GM21381 (cell line): Measurements from ENCODE around the gene CCDC51.

ENCODE experiments used
- ATAC-seq: cut with Tn5 transposase; IDR thresholded peaks from one replicate; pipeline ENCODE4 v1.9.1; 2021; ENCODE audit warnings: mild to moderate bottlenecking, moderate library complexity; ENCODE audit not compliant: unreplicated experiment

The CCDC51 gene

DNA sequence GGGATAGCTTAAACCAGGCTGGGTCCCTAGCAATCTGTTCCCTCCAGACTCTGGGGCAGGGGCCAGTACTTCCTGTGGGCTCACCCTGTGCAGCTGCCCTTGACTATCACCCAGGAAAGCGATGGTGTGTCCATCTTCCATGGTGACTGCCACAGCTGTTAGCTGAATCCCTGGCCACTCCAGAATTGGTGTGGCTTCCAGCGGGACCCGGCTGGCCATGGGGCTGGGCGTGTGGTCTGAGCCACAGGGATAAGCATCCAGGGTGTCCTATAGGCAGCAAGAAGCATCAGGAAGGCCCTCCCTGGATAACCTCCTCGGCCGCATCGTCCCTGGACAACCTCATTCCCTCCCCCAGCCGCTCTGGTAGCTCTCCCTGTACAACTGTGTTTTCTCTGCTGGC lies 17.2 kb downstream of the CCDC51 start:
- ATAC-seq = no peak

DNA sequence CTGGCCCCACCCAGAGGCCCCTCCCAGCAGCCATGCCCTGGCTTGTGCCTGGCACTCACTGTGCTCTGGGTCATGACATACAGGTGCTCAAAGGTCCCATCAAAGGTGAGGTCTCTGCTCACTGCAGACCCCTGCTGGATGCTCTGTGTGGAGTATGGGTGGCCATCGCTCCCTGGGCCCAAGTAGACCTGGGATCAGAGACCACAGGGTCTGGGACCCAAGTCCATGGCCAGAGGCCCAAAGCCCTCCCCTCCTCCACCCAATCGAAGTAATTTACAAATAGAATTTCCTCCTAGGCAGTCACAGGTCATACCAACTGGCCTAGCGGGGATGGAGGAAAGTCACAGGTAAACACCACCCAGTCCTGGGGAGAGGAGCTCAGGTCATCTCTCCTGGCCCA lies 17.6 kb downstream of the CCDC51 start:
- no peak for ATAC-seq

DNA sequence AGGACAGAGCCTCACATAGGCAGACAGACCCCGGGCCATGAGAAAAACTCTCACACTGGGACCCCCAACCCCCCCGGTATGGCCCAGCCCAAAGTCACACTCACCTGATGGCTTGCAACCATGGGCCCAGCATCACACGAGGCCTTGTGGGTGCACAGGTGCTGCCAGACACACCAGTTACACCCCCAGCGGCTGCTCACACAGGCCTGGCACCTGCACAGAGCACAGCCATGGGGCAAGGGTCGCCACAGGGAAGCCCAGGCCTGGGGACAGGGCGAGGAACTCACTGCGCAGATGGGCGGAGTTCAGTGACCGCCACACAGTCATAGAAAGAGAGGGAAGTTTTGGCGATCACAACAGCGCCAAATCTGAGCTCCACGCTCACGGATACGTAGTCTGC lies 19.4 kb downstream of the CCDC51 start:
- ATAC-seq = no peak

DNA sequence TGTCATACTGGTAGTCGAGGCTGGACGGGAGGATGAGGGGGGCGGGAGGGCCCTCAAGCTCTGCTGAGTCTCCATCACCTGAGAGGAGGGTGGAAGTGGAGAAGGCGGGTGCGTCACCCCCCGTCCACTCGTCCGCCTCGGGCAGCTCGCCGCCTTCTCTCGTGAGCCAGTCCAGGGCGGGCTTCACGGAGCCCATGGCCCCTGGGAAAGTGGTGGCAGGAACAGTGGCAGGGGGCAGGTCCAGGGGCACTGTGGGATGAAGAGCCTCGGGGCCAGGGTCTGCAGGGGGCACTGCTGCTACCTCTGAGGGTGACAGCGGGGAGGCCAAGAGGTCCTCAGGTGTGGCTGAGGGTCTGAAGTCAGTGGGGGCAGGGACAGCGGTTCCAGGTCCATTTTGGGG lies 20.3 kb downstream of the CCDC51 start:
- ATAC-seq = no peak

DNA sequence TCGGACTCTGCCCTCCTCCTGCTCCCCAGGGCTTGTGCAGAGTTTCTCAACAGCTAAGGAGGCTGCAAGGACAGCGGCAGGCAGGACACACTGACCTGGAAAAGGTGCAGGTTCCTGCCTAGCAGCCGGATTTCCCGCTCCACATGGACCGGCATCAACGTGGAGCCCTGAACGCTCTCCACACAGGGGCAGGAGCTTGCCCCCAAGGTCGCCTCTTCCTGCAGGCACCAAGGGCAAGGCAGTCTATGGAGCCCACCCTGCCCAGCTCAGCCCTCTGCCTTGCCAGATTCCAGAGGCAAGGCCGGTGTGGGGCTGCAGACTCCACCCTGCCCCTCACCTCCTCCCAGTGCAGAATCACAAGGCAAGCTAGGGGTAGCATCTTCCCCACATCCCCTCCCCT lies 20.8 kb downstream of the CCDC51 start:
- no peak for ATAC-seq

DNA sequence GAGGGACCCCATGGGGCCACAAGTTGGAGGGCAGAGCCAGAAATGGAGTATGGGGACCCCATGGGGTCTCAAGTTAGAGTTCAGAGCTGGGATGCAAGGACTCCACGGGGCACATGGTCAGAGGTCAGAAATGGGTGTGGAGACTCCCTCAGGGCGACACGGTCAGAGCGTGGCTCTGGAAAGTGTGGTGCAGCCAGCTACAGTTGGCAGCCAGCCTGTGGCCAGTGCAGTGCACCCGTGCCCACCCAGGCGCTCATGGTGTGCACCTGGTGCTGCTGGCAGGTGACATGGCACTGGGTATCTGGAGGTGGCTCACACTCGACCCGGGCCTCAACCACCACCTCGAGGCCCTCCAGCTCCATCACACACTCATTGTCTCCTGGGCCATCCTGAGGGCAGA lies 21.3 kb downstream of the CCDC51 start:
- no peak for ATAC-seq

DNA sequence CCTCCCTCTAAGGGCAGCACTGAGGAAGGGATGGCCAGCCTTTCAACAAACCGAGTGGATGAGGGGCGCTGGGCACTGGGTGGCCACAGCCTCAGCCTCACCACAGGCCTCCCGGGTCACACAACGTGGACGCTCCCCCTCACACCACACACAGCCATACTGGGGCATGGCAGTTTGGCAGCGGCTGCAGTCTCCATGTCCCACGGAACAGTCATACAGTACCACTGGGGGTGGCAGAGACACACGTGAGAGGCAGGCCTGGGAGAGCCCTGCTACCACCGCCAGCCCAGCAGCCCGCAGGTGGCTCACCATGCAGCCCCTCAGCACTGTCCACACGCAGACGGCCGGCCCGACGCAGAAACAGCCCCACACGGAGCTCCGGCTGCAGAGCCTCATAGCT lies 21.8 kb downstream of the CCDC51 start:
- no peak for ATAC-seq

DNA sequence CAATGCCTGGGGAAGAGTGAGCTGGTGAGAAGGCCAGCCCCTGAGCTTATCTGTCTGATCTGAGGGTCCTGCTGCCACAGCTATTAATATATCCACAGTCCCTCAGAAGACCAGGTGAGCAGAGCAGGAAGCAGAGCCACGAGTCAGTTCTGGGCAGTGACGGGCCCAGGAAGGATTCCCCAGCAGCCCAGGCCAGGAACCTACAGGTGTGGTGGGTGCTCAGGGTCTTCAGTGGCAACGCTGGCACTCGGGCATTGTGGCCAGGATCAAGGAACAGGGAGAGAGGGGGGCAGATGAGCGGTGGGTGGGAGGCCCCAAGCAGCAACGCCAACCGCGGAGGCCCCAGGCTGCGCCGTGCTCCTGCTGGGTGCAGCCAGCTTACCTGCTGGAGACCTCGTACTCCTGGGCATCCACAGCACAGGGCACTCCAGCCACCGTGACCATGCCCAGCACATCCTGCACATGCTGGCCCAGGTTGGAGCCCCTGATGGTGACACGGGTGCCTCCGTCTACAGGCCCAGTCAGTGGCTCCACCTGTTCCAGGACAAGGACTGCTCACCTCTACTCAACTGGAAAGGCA lies 22.3 kb downstream of the CCDC51 start:
- ATAC-seq = no peak

DNA sequence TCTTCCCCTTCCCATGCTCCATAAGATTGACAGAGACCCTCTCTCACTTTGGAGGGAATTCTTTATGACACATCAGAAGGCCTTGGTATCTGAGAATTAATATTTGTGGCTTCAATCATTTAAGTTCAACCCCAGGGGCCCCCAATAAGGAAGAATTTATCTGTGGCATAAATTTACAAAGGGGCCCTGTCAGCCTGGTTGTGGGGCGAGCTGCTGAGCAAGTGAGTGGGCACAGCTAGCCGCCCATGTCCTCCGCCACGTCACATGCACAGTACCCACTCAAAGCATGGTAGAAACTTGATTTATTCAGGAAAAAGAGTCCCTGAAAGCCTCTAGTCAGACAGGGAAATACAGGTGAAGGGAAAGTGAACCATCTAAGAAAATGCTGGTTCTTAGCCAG lies 23.4 kb downstream of the CCDC51 start:
- no peak for ATAC-seq

DNA sequence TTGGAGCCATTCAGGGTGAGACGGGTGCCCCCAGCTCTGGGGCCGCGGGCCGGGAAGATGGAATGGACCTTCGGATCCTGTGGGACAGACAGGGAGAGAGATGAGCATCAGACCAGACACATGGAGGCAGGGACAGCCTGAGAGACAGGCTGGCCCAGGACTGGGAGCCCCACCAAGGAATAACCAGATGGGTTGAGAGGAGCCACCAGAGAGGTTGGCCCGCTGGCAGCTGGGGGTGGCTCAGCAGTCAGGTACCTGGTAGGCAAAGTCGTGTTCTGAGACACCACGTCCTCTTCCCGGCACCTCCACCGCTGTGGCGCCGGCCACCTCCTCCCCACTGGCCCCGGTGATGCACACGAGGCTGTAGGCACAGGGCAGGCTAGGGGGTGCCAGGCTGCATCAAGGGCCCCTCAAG lies 23.8 kb downstream of the CCDC51 start:
- ATAC-seq = no peak

DNA sequence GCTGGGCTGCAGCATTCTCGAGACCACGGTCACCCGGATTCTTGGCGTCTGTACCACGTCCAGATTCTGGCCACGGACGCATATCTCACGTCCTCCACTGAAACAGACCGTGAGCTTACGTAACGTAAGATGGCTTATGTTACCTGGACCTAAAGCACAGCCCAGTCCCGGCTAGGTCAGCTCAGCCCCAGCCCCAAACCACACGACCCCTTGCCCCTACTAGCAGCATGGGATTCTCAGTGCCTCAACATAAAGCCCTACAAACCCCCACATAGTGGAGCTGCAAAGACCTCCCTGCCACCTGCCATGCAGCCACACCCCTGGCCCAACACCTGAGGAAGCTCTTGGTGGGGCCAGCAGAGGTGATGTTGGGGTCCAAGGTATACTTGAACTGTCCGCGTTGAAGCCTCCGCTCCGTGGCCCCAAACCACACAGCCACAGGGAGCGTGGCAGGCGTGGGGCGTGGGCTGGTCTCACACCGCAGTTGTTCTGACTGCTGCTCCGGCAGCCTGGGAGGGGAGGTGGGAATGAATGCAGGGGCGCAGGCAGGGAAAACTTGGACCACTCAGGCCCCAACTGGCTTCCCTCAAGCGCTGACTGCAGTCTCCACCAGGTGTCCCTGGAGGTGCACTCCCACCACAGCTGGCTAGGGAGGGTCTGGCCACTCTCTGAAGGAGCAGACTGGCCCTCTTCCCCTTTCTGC lies 24.5 kb downstream of the CCDC51 start:
- no peak for ATAC-seq

DNA sequence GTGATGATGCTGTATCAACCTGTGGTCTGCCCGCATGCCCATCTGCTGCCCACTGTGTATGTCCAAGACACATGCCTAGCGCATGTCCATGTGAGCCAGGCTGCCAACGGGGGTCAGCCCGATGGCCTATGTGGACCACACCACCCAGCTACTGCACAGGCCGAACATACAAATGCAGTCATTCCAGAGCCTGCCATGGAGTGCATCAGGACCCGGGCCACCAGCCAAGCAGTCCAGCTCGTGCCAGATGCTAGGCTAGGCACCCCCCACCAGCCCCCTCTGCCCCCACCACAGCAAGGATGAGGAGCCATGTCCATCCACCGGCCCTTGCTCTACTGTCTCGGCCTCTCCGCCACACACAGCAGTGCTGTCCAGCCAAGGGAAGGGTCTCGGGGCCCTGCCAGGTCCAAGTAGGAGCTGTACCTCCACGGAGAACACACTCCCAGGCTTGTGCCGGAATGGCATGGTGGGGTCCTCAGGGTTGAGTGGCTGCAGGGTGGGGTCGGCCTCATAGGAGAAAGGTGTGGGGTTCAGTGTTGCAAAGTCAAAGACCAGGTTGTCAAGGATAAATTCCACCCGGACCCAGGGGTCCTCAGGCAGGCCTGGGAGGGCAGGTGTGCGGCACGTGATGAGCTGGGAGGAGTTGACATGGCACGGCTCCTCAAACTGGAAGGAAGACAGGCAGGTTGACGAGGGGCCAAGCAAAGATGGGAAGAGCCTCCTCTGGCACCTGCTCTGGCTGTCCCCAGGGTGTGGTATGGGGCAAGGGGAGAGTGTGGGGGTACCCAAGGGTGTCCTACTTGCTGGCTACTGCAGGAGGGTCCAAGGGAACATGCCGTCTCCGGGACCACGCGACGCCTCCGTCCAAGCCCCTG lies 25.3 kb downstream of the CCDC51 start:
- no peak for ATAC-seq

DNA sequence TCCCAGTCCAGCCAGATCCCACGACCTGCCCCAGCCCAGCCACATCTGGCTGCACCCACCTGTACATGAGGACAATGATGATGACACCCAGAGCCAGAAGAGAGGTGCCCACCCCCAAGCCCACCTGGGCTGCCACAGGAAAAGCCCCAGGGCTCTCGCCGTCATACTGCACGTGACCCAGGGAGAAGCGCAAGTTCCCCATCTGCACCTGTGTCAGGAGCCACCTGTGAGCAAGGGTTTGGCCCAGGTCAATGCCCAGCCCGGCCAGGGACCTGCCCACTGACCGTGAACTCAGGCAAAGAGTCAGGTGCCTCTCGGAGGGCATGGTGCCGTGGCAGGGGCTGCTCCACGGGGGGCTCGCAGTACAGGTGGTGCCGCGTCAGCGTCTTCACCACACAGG lies 26.3 kb downstream of the CCDC51 start:
- no peak for ATAC-seq

DNA sequence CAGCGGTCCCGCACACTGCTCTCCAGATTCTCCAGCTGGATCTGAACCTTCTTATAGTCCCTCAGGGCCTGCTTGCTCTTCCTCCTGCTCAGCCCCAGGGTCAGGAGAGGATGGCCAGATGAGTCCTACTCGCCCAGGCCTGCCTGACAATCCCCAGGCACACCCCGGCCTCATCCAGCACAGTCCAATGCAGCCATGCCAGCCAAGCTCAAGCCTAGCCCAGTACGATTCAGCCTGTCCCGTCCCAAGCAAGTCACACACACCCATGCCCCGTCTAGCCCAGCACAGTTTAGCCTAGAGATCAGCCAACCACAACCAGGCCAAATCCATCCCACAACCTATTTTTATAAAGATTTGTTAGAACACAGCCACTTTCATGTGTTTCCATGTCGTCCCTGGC lies 26.8 kb downstream of the CCDC51 start:
- no peak for ATAC-seq

DNA sequence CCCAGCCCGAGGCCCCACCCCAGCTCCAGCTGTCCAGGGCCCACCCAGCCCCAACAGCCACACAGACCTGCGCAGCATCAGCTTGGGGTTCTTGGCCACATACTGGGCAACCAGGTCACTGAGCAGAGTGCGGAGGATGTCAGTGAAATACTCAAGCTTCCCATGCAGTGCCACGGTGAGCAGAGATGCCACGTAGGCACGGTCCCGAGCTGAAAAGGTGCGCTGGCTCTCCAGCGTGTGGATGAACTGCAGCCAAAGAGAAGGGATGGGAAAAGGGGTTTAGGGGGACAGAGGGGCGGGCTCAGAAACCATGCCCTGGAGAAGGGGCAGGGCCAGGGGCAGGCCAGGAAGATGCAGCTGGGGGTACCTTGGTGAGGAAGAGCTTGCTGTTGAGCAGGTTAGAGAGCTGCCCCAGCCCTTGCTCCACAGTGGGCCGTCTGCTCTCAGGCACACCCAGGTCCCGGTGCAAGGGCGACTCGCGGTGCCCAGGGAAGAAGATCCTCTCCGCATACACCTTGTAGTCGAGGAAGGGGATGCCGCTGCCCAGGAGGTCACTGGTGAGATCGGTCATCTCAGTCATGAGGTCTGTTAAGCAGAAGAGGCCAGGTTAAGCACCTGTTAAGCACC lies 27.4 kb downstream of the CCDC51 start:
- no peak for ATAC-seq

DNA sequence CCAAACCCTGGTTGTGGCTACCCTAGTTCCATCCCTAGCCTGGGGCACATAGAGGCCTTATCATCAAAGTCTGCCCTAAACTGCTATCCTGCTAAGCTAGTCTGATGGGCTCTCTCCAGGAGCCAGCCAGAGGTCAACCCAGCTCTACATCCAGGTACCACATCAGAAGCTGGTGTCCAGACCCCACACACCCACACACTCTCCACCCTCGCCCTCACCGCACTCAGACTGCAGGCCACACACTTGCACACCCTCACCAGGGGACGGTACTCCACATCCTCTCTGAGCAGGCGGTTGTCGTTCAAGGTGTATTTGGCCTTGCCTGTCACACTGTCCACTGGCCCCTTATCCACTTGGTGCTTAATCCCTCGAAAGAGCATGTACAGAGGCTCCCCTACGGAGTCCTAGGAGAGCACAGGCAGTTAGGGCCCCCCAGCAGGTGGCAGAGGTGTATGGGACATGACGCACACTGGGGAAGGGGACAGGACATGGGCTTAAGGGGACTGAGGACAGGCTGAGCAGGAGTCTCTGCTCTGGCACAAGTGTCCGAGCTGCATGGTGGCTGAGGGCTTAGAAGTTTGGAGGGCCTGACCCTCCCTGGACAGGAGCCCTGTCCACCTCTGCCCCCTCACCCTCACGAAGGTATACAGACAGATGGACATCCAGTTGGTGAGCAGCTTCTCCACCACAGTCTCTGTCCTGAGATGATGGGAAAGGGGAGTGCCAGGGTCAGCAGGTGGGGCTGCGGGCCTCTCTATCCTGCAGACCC lies 28.1 kb downstream of the CCDC51 start:
- no peak for ATAC-seq

DNA sequence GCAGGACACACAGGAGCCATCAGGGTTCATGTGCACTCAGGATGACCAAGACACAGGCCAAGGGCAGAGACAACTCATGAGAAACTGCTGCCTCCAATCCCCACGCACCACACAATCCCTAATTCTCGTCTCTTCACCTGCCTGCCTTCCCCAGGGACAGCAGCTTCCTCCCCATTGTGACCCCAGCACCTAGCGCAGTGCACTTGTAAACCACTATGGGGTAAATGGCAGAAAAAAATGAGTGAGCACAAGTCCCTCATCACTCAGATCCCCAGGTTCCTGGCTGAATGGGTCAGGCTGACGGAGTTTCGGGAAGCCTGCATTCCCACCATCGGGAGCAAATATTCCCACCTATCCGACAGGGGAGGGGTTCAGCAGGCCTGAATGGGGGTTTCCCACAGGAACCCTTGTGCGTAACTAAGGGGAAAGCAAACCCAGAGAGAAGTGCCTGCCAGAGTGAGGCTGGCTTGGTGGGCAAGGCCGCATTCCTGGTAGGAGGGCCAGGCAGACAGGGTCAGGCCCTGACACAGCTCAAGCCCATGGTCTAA lies 28.8 kb downstream of the CCDC51 start:
- ATAC-seq = no peak

DNA sequence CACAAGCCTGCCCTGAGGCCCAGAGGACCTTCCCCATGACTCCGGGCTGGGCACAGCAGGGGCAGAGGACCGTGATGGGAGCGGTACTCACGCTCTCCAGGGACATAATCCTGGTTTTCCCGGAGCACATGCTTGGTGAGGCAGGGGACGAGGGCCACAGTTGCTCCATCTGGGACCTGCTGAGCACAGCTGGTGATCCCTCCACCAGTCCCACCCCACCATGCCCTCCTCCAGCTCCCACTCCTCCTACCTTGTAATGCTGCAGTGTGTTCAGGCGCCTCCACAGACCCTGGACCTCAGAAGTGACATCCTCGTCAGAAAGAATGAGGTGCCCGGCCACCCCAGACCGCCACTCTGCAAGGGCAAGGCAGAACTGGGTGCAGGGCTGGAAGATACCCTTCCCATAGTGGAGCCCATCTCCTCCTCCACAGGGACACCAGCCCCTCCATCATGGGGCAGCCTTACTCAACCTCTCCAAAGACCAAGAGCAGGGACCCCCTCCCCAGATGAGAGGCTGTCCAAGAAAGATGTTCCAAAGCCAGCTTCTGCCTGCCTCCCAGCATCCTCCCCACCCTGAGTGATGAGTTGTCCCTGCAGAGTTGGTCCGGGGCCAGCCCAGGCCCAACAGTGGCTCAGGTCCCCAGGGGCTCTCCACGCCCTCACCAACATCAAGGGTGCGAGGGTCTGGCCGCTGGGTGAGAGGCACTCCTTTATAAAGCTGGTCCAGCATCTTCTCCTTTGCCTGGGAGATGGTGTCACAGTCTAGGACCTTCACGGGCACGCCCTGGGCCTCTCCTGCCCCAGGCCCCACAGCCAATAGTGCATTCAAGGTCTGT lies 29.5 kb downstream of the CCDC51 start:
- no peak for ATAC-seq

DNA sequence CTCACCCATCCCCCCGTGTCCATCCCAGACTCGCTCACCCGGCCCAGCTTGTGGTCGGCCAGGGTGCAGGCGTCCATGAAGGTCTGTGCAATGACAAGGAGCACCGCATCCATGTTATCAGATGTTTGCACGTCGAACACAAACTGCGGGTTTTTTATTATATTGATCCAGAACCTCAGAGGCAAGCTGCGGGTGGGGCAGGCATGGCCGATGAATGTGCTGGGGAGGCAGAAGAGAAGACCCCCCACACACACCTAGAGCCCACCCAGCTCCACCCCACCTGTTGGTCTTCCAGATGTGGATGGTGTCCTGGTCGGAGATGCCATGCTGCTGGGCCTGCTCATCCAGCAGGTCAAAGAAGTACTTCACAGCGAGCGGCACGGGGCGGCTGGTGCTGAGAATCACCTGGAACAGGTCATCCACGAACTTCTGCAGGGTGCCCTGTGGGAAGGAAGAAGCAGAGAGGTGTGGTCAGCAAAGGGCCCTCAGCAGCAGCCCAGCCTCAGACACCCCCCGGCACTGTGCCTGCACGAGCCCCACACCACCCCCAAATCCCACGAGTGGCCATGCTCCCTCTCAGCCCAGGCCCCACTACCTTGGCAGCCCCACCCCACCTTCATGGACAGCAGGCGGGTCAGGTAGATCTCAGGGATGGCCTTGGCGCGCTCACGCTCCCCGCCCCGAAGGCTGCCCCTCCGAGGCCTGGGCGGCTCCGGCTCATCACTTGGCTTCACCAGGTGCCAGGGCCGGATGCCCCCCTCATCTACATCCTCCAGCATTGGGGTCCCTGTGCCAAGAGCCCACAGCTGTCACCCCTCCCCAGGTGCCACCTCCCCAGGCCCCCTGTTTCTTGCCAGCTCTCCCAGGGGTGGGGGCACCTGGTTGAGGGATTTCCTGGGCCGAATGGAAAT lies 30.4 kb downstream of the CCDC51 start:
- no peak for ATAC-seq
